Fibroblast of skin of scalp (primary cell): ENCODE data around the gene DEFB123.

Experiments used
- DNase-seq: peaks from one replicate; pipeline ENCODE4 v3.0.0-alpha.2; 2013

Gene DEFB123

GRCh38 chr20:31474097-31474436, 33.6 kb downstream of the DEFB123 start:
- DNase-seq = no peak

- no peak for DNase-seq
Measured at GRCh38 chr20:31474758-31475427, 34.5 kb downstream of the DEFB123 start, which contains the start of the genes DEFB124 and REM1. Gene DEFB124, minus strand, starts transcription at chr20:31475127. Its CDS starts 2,114 bp downstream, at chr20:31473013. Gene REM1, plus strand, starts transcription at chr20:31475288. Its CDS starts 1,158 bp downstream, at chr20:31476446.

- no peak for DNase-seq
Measured at GRCh38 chr20:31475472-31476293, 35.3 kb downstream of the DEFB123 start.

GRCh38 chr20:31476294-31476585, 35.8 kb downstream of the DEFB123 start:
- no peak for DNase-seq

GRCh38 chr20:31476643-31477215, 36.3 kb downstream of the DEFB123 start:
- peak; percentile 9 for DNase-seq

GRCh38 chr20:31484001-31484400, 43.6 kb downstream of the DEFB123 start:
- peak; percentile 44 for DNase-seq

GRCh38 chr20:31485450-31486339, 45.3 kb downstream of the DEFB123 start:
- DNase-seq = peak; percentile 84

- no peak for DNase-seq
Measured at GRCh38 chr20:31488115-31488514, 47.7 kb downstream of the DEFB123 start.

GRCh38 chr20:31489152-31489551, 48.7 kb downstream of the DEFB123 start:
- no peak for DNase-seq

- no peak for DNase-seq
Measured at GRCh38 chr20:31490752-31491151, 50.3 kb downstream of the DEFB123 start.

- peak; percentile 55 for DNase-seq
Measured at GRCh38 chr20:31494131-31494530, 53.7 kb downstream of the DEFB123 start.

- peak; percentile 80 for DNase-seq
Measured at GRCh38 chr20:31496761-31497295, 56.4 kb downstream of the DEFB123 start.

GRCh38 chr20:31497838-31498540, 57.6 kb downstream of the DEFB123 start:
- peak; percentile 96 for DNase-seq
